Memory B cell (primary cell): Measurements from ENCODE around the gene CROCC2.

Experiments
- ATAC-seq: fragments of 150-1000 bp; cut with Tn5 transposase; 2 replicates; pipeline ENCODE4 v1.10.0; 2021; ENCODE audit warnings: low read depth, mild to moderate bottlenecking, moderate library complexity
- DNase-seq, 2 donors: peaks; one replicate each; pipeline ENCODE4 v3.0.0; 2022; ENCODE audit warnings: low spot score in 2 of 2
- H3K27ac Mint-ChIP-seq: one replicate; pipeline ENCODE4 v1.8.0; 2022; ENCODE audit warnings: mild to moderate bottlenecking, moderate library complexity, mixed read lengths
- H3K27me3 Mint-ChIP-seq: one replicate; pipeline ENCODE4 v1.8.0; 2022; ENCODE audit warnings: mixed read lengths
- H3K36me3 Mint-ChIP-seq: one replicate; pipeline ENCODE4 v1.8.0; 2022; ENCODE audit warnings: mild to moderate bottlenecking, mixed read lengths
- H3K4me1 Mint-ChIP-seq: one replicate; pipeline ENCODE4 v1.8.0; 2022; ENCODE audit warnings: mixed read lengths
- H3K4me3 Mint-ChIP-seq: one replicate; pipeline ENCODE4 v1.8.0; 2022; ENCODE audit warnings: mild to moderate bottlenecking, moderate library complexity, mixed read lengths
- H3K9me3 Mint-ChIP-seq: one replicate; pipeline ENCODE4 v1.8.0; 2022; ENCODE audit warnings: mixed read lengths

The CROCC2 gene

DNA sequence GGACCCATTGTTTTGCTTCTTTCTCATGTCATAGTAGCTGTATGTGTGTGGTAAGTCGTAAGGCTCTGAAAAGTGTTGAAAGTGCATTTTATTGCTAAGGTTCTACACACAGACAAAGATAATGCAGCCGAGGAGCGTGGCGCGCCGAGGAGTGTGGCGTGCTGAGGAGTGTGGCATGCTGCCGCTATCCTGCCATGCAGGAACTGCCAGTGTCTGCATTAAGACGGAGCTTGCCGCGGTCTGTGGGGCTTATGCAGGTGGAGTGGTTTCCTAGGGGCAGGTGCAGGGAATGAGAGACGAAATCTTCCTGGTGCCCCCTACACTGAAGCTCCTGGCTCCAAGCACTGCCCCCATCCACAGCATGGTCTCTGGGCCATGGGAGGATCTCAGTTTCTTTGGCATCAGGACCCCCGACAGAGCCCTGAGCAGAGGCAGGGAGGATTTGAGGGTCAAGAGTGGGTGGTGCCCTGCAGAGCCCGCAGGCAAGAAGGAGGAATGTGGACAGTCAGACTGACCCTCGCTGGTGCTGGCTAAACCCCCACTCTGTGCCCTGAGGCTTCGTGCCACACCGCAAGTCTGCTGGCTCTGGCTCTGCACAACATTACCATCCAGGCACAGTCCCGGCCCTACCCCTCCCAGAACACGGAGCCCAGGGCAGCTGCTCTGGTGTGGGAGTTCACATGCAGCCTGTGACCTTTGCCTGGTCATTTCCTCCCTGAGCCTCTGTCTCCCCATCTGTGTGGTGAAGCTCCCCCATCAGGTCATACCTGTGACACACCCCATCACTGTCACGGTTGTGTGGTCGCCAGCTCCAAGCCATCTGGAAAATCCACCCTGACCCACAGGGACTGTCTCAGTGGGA lies 95.5 kb downstream of the CROCC2 start:
- peaks cover 11% of the 10 kb centered on the region for H3K9me3 Mint-ChIP-seq
- peaks cover 6% of the 10 kb centered on the region for H3K4me1 Mint-ChIP-seq
- ATAC-seq = no peak
- H3K27ac Mint-ChIP-seq = no peak overlapping the region
- H3K4me3 Mint-ChIP-seq = no peak overlapping the region
- DNase-seq = no peak
- H3K36me3 Mint-ChIP-seq = peaks cover 8% of the 10 kb centered on the region
- H3K27me3 Mint-ChIP-seq = peaks cover 17% of the 10 kb centered on the region

DNA sequence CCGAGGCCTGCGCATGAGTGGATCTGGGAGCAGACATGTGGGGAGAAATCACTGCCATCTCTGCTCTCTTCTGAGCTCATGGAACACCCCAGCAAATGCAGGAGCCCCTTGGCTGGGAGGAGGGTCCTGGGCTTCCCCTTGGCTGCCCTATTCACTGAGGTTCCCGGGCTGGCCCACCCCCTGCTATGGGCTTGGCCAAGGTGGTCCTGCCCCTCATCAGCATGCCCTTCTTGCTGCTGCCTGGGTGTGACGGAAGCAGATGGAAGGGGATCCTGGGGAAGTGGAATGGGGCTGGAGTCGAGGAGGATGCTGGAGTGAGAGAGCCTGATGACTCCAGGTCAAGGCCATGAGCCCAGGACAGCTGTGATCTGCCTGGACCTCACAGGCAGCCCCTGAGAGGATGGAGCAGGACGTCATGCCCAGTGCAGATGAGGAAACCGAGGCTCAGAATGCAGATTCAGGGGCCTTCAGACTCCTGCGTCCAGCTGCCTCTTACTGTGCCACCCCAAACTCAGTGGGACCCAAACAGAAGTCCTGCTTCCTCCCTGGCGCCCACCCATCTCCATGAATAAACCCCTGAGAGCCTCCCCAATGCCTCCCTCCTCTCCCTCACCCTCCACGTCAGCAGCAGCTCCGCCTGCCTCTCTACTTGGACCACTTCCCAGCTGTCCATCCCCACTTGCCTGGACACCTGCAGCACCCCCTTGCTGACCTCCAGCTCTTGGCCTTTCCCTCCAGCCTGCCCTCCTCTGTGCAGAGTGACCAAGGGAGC lies 96.3 kb downstream of the CROCC2 start:
- H3K9me3 Mint-ChIP-seq = peaks cover 11% of the 10 kb centered on the region
- H3K36me3 Mint-ChIP-seq = peaks cover 8% of the 10 kb centered on the region
- H3K4me1 Mint-ChIP-seq = peaks cover 6% of the 10 kb centered on the region
- H3K4me3 Mint-ChIP-seq = no peak overlapping the region
- H3K27ac Mint-ChIP-seq = no peak overlapping the region
- no peak for DNase-seq
- no peak for ATAC-seq
- H3K27me3 Mint-ChIP-seq = peaks cover 14% of the 10 kb centered on the region

DNA sequence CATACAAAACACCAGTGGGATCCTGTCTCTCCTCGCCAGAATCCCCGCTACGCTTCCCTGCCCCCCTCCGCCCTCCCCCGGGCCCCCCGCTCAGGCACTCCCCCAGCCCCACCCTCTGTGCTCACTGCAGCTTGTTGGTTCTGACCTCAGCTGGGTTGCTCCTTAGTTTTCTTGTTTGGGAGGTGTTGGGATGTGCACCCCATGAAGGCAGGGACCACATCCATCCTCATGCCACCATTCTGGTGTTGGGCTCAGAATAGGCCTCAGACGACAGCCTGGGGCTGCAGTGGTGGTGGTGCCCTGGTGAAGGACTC lies 96.9 kb downstream of the CROCC2 start:
- Mint-ChIP-seq H3K9me3 (peaks cover 11% of the 10 kb centered on the region), H3K27me3 (peaks cover 12% of the 10 kb centered on the region), H3K4me1 (peaks cover 6% of the 10 kb centered on the region), H3K27ac (no peak overlapping the region), H3K36me3 (peaks cover 8% of the 10 kb centered on the region), H3K4me3 (no peak overlapping the region)
- ATAC-seq (no peak), DNase-seq (no peak)

DNA sequence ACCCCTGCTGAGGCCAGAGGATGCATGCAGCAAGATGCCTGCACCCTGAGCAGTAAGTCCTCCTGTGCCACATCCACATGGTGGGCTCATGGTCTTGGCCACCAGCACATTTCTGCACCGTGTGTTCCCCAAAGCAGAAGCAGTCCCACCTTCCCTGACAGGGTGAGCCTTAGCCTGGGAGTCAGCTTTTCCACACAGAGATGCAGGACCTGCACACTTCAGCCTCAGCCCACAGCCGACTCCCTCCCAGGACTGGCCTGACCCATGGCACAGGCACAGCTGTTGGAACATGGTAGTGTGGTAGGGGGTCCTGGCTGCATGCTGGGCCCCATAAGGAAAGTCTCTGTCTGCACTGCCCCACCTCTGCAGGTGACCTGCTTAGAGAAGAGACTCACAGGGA lies 97.2 kb downstream of the CROCC2 start:
- peaks cover 6% of the 10 kb centered on the region for H3K4me1 Mint-ChIP-seq
- peaks cover 14% of the 10 kb centered on the region for H3K27me3 Mint-ChIP-seq
- DNase-seq (no peak), ATAC-seq (no peak)
- peaks cover 11% of the 10 kb centered on the region for H3K9me3 Mint-ChIP-seq
- no peak overlapping the region for H3K27ac Mint-ChIP-seq
- peaks cover 8% of the 10 kb centered on the region for H3K36me3 Mint-ChIP-seq
- no peak overlapping the region for H3K4me3 Mint-ChIP-seq

DNA sequence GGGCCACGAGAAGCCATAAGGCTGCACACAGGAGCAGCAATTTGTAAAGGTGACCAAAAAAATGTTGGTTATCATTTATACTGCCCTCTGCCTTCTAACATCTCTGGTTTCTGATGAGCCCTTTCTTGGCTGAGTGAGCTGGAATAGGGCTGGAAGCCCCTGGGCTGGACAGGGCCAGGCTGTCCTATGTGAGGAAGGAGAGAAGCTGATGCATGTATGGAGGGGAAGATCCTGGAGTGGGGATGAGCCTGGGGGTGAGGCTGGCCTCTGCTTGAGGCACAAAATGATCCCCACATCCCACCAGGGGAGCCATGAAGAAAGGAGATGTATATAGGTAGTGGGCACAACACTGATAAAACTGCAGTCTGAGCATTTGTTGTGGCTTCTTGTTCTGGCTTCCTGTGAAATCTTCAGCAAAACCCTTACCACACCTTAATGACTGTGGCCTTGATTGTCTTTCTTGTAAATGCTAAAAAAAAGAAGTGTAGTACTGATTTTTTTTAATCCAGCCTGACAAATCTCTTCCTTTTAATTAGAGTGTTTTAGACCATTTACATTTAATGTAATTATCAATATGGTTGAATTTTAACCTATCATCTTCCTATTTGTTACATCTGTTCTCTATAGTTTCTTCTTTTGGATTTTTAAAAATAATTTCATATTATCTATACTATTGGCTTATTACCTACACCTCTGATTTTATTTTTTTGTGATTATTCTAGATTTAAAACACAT lies 97.9 kb downstream of the CROCC2 start:
- Mint-ChIP-seq H3K9me3 (peaks cover 11% of the 10 kb centered on the region), H3K27me3 (peaks cover 20% of the 10 kb centered on the region), H3K4me1 (peaks cover 6% of the 10 kb centered on the region), H3K4me3 (no peak overlapping the region), H3K27ac (no peak overlapping the region), H3K36me3 (peaks cover 8% of the 10 kb centered on the region)
- no peak for ATAC-seq
- no peak for DNase-seq

DNA sequence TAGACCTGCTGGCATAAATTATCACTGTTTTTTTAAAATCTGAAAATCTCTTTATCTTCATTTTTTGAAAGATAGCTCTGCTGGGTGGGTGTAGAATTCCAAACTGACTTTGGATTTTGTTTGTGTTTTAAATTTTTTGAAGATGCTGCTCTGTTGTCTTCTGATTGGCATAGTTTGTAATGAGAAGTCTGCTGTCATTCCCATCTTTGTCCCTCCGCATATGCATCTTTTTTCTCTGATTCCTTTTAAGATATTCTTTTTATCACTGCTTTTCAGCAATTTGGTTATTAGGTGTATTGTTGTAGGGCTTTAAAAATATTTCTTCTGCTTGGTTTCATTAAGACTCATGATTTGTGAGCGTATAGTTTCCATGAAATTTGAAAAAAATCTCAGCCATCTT lies 99.4 kb downstream of the CROCC2 start:
- H3K9me3 Mint-ChIP-seq = peaks cover 11% of the 10 kb centered on the region
- H3K27ac Mint-ChIP-seq = no peak overlapping the region
- DNase-seq (no peak), ATAC-seq (no peak)
- H3K36me3 Mint-ChIP-seq = peaks cover 8% of the 10 kb centered on the region
- no peak overlapping the region for H3K4me3 Mint-ChIP-seq
- H3K27me3 Mint-ChIP-seq = peaks cover 17% of the 10 kb centered on the region
- H3K4me1 Mint-ChIP-seq = peaks cover 7% of the 10 kb centered on the region

DNA sequence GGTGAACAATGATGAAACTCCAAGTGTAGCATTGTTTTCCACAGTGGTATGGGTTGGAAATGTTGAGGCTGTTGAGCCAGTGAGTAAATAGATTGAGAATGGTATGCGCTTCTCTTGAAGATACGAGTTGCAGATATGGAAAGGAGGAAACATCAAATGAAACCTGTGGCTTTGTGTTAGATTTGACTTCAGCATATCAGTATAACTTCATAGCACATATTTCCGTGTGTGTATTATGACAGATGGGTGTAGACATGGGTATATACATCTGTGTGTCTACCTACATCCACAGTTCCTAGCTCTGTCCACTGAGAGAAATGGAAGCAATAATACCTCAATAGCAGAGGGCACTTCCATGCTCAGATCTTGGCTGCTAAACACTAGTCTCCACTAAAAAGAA lies 100.3 kb downstream of the CROCC2 start:
- no peak overlapping the region for H3K27ac Mint-ChIP-seq
- peaks cover 14% of the 10 kb centered on the region for H3K27me3 Mint-ChIP-seq
- H3K36me3 Mint-ChIP-seq = peaks cover 8% of the 10 kb centered on the region
- H3K4me1 Mint-ChIP-seq = peaks cover 7% of the 10 kb centered on the region
- no peak overlapping the region for H3K4me3 Mint-ChIP-seq
- no peak for DNase-seq
- peaks cover 11% of the 10 kb centered on the region for H3K9me3 Mint-ChIP-seq
- no peak for ATAC-seq

DNA sequence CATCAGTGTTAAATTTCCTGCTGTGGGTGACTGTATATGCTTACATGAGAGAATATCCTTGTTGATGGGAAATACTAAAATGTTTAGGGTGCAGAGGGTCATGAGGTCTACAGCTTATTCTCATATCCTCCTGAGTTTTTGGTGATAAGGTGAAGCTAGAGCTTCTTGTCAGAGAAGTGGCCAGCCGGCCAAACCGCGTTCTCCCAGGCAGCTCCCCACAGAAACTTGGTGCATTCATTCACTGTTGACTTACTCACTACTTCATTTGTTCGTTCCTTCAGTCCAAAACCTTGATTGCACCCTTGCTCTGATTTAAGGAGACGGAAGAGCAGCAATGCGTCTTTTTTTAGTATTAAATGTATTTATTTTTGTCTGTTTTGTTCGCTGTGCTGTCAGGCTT lies 101.0 kb downstream of the CROCC2 start:
- H3K27ac Mint-ChIP-seq = no peak overlapping the region
- peaks cover 14% of the 10 kb centered on the region for H3K27me3 Mint-ChIP-seq
- H3K36me3 Mint-ChIP-seq = peaks cover 8% of the 10 kb centered on the region
- H3K9me3 Mint-ChIP-seq = peaks cover 11% of the 10 kb centered on the region
- ATAC-seq = no peak
- no peak for DNase-seq
- no peak overlapping the region for H3K4me3 Mint-ChIP-seq
- H3K4me1 Mint-ChIP-seq = peaks cover 7% of the 10 kb centered on the region

DNA sequence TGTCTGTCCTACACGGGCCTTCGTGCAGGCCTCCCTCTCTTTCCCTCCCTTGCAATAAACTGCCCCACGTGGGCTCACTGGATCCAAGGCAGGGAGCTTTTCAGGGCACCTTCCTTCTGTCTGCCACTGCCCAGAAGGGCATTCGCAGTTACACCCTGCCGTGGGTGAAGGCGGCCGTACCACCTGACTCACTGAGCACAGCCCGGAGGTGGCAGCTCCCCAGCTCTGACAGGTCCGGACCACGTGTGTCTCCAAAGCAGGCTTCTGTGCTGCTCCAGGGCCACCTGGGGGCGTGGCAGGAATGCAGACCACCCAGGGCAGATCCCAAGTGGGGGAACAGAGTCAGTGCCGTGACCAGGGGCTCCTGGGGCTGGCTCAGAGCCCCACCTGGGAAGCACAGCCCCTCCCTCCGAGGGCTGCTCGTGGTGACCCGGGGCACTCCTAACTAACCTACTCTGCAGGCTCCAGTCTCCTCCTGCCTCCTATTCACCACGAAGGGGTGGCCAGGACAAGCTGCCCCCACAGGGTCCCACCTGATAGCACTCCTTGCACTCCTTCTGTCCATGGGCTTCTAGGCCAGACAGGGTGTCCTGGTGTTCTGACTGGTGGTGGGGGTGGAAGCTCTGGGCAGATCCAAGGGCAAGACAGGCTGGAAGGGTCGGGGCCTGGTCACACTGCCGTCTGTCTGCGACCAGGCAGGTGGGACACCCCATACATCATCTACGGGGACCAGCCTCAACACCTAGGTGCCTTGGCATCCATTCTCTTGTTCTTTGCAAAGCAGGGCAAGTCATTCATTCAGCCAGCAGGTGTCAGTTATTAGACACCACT lies 102.0 kb downstream of the CROCC2 start:
- Mint-ChIP-seq H3K4me1 (peaks cover 7% of the 10 kb centered on the region), H3K9me3 (peaks cover 11% of the 10 kb centered on the region), H3K36me3 (peaks cover 6% of the 10 kb centered on the region), H3K27me3 (peaks cover 17% of the 10 kb centered on the region), H3K4me3 (no peak overlapping the region), H3K27ac (no peak overlapping the region)
- ATAC-seq (no peak), DNase-seq (no peak)

DNA sequence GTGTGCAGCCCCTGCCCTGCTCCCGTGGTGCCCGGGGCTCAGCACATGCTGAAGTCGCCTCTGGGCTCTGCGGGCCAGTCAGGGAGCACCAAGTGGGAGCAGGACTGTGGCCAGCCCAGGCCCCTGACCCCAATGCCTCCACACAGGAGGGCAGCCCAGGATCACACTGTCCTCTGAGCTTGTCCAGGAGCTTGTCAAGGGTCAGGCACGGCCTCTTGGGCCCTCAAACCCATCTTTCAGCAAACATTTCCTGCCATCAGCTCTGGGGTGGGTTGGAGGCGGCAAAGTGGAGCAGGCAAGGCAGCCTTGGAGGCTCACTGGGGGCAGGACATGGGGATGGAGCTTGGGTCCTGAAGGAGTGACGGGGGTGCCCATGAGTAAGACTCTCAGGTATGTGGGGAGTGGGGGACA lies 102.6 kb downstream of the CROCC2 start:
- Mint-ChIP-seq H3K9me3 (peaks cover 11% of the 10 kb centered on the region), H3K36me3 (peaks cover 6% of the 10 kb centered on the region), H3K27ac (no peak overlapping the region), H3K27me3 (peaks cover 17% of the 10 kb centered on the region), H3K4me3 (no peak overlapping the region), H3K4me1 (peaks cover 7% of the 10 kb centered on the region)
- no peak for DNase-seq
- ATAC-seq = no peak

DNA sequence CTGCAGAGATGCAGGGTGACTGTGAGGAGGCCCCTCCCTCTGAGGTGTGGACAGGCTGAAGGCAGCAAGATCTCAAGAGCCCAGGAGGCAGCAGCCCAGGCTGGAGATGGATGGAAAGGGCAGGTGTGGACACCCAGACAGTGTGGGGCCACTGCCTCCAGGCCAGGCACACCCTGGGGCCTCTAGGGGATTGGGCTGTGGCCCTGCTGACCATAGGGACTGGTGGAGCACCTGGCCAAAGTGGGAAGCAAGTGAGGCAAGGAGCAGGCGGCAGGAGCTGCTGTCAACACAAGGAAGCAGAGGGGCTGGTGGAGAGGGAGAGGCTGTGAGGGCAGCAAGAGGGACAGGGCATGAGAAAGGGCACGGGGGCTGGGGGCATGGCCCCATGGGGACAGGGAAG lies 103.1 kb downstream of the CROCC2 start:
- no peak overlapping the region for H3K27ac Mint-ChIP-seq
- H3K4me1 Mint-ChIP-seq = peaks cover 7% of the 10 kb centered on the region
- H3K27me3 Mint-ChIP-seq = peaks cover 17% of the 10 kb centered on the region
- H3K4me3 Mint-ChIP-seq = peak overlapping the region; percentile 0
- peaks cover 9% of the 10 kb centered on the region for H3K9me3 Mint-ChIP-seq
- DNase-seq = no peak
- H3K36me3 Mint-ChIP-seq = peaks cover 6% of the 10 kb centered on the region
- no peak for ATAC-seq

DNA sequence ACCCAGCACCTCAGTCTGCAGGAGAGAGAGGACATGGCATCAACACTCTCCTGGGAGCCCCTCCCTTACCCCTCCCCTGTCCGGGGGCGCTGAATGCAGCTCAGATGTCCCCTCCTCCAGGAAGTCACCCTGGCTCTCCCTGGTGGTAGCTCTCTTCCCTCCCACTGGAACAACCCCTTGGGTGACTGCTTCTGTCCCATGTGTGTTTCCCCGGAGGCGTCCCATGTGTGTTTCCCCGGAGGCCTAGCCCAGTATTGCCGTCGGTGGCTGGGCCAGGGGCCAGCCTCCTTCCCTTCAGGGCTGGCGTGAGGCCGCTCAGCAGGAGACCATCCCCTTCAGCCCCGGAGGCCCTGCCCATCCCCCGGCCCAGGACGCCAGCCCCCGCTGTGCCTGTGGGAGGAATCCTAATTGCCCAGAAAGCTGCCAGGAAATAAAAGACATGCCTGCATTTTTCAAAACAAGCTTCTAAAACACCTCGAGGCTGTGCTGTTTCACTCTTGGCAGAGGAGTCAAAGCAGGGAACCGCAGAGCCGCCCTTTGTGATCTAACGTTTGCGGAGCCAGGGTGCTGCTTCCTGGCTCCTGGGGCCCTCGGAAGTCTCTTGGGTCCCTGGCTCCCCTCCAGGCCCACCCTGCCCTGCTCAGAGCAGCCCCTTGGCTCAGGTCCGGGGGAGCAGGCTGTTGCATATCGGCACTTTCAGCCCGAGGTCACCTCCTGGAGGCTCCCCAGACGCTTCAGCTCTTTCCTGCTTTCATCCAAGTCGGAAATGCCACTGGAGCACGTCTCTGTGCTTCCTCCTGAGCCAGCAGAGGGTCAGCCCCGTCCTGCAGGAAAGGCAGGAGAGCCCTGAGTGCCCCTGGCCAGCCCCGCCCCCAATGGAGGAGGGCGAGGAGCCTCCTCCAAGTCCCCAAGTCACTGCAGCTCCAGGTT lies 103.7 kb downstream of the CROCC2 start:
- Mint-ChIP-seq H3K9me3 (peaks cover 11% of the 10 kb centered on the region), H3K36me3 (peaks cover 6% of the 10 kb centered on the region), H3K27ac (no peak overlapping the region), H3K27me3 (peaks cover 17% of the 10 kb centered on the region), H3K4me1 (peaks cover 7% of the 10 kb centered on the region), H3K4me3 (peak overlapping the region; percentile 29)
- DNase-seq (no peak), ATAC-seq (peak; percentile 60)
